ENCODE measurements around the gene CNIH4.
"Not testable (repeated sequence)": the region's sequence is repeated elsewhere in the genome, so short reads cannot be mapped to it uniquely, and the experiment has no call there.

The CNIH4 gene

GRCh38 chr1:224356685-224357625 is at the start of gene CNIH4:
Gene CNIH4 (plus strand): TSS chr1:224356879. CDS start chr1:224356925, 46 bp downstream.
- peak; percentile 95 for DNase-seq (ENCODE audit: low spot score)

- DNase-seq (ENCODE audit: low spot score) = no peak
Observed at GRCh38 chr1:224308064-224308463, 48.6 kb upstream of the CNIH4 start.

GRCh38 chr1:224311503-224311902 is 45.2 kb upstream of the CNIH4 start:
- not testable (repeated sequence) for DNase-seq (ENCODE audit: low spot score)

- DNase-seq (ENCODE audit: low spot score) = no peak
Observed at GRCh38 chr1:224312025-224312424, 44.7 kb upstream of the CNIH4 start.

GRCh38 chr1:224317383-224318045 is 39.2 kb upstream of the CNIH4 start:
- no peak for DNase-seq (ENCODE audit: low spot score)

- no peak for DNase-seq (ENCODE audit: low spot score)
Observed at GRCh38 chr1:224321706-224322105, 35.0 kb upstream of the CNIH4 start.

- no peak for DNase-seq (ENCODE audit: low spot score)
Observed at GRCh38 chr1:224325959-224326358, 30.7 kb upstream of the CNIH4 start.

GRCh38 chr1:224328644-224329043 is 28.0 kb upstream of the CNIH4 start:
- DNase-seq (ENCODE audit: low spot score) = no peak

GRCh38 chr1:224329484-224329841 is 27.2 kb upstream of the CNIH4 start:
- peak; percentile 32 for DNase-seq (ENCODE audit: low spot score)

GRCh38 chr1:224329842-224330753 is 26.6 kb upstream of the CNIH4 start, which contains the start of gene NVL:
Gene NVL (minus strand): TSS chr1:224330172. CDS start chr1:224330127, 45 bp downstream.
- peak; percentile 86 for DNase-seq (ENCODE audit: low spot score)

- no peak for DNase-seq (ENCODE audit: low spot score)
Observed at GRCh38 chr1:224331326-224331725, 25.4 kb upstream of the CNIH4 start.

- DNase-seq (ENCODE audit: low spot score) = no peak
Observed at GRCh38 chr1:224331824-224332223, 24.9 kb upstream of the CNIH4 start.

- DNase-seq (ENCODE audit: low spot score) = peak; percentile 77
Observed at GRCh38 chr1:224333309-224333926, 23.3 kb upstream of the CNIH4 start.

- no peak for DNase-seq (ENCODE audit: low spot score)
Observed at GRCh38 chr1:224333939-224334786, 22.5 kb upstream of the CNIH4 start.

- peak; percentile 28 for DNase-seq (ENCODE audit: low spot score)
Observed at GRCh38 chr1:224338150-224338838, 18.4 kb upstream of the CNIH4 start.

- no peak for DNase-seq (ENCODE audit: low spot score)
Observed at GRCh38 chr1:224339442-224340033, 17.1 kb upstream of the CNIH4 start.

GRCh38 chr1:224340453-224341384 is 16.0 kb upstream of the CNIH4 start:
- not testable (repeated sequence) for DNase-seq (ENCODE audit: low spot score)

GRCh38 chr1:224343679-224344078 is 13.0 kb upstream of the CNIH4 start:
- DNase-seq (ENCODE audit: low spot score) = no peak

Data from hematopoietic multipotent progenitor cell treated with erythropoietin and hydrocortisone succinate and interleukin-3 and kit ligand, for 15 days (in vitro differentiated cells).